T-cell (primary cell): ENCODE data around the gene TP53BP2. TPM values are rescaled to one million over a fixed set of nuclear protein-coding genes. Genes with fewer than 3 reads are reported as not detected.

Experiments used
- ATAC-seq, 4 experiments: fragments of 200-7000 bp in 3 of 4; fragments of 150-1000 bp in 1 of 4; cut with Tn5 transposase; replicated peaks in 1 of 4; 1 replicate in 3 of 4; 2 replicates in 1 of 4; pipeline ENCODE4 v1.10.0; 2021; ENCODE audit warnings: moderate library complexity in 3 of 4, mild to moderate bottlenecking in 2 of 4, moderate number of reproducible peaks in 1 of 4
- CTCF ChIA-PET, 2 donors: fragments of 300-600 bp; sonication (Branson Sonifier 250); formaldehyde crosslinking; loops; one replicate each; lab custom pipeline; 2022; ENCODE audit warnings: antibody characterized with exemption in 2 of 2; lab: Charles Lee
- POLR2A ChIA-PET, 2 donors: fragments of 300-600 bp; sonication (Branson Sonifier 250); formaldehyde crosslinking; loops; one replicate each; lab custom pipeline; 2022; ENCODE audit warnings: antibody characterized with exemption in 2 of 2; lab: Charles Lee
- DNase-seq, 35 experiments: peaks; one replicate each; pipeline versions ENCODE4 v3.0.0 to v3.0.0-alpha.2; 2013 to 2023
- H3K27ac ChIP-seq: one replicate; pipeline ENCODE4 v1.5.1; 2013; ENCODE audit warnings: low read length
- H3K27me3 ChIP-seq, 2 experiments: replicated peaks in 1 of 2; 1 replicate in 1 of 2; 2 replicates in 1 of 2; pipeline versions ENCODE4 v1.6.1 to v1.7.0; 2013; ENCODE audit warnings: low read length in 1 of 2, mixed read lengths in 1 of 2; ENCODE audit not compliant: control insufficient read depth in 2 of 2, insufficient read depth in 2 of 2; ENCODE audit errors: extremely low read depth in 1 of 2
- H3K36me3 ChIP-seq, 2 donors: 1 replicate in 1 of 2; 2 replicates in 1 of 2; pipeline versions ENCODE4 v1.6.1 to v1.7.0; 2013; ENCODE audit warnings: low read length in 1 of 2; ENCODE audit not compliant: control insufficient read depth in 2 of 2, insufficient read depth in 1 of 2; ENCODE audit errors: extremely low read depth in 1 of 2
- H3K4me1 ChIP-seq, 2 experiments: 1 replicate in 1 of 2; 2 replicates in 1 of 2; pipeline versions ENCODE4 v1.6.1 to v1.7.0; 2013; ENCODE audit warnings: low read length in 2 of 2, mixed read lengths in 1 of 2; ENCODE audit not compliant: insufficient read depth in 2 of 2, control insufficient read depth in 1 of 2; ENCODE audit errors: extremely low read depth in 1 of 2
- H3K4me3 ChIP-seq, 2 donors: 1 replicate in 1 of 2; 2 replicates in 1 of 2; pipeline versions ENCODE4 v1.5.1 to v1.7.0; 2013; ENCODE audit warnings: mild to moderate bottlenecking in 2 of 2, low read length in 1 of 2, moderate library complexity in 1 of 2; ENCODE audit not compliant: control insufficient read depth in 1 of 2; ENCODE audit errors: extremely low read depth in 1 of 2
- H3K9me3 ChIP-seq: 2 replicates; pipeline ENCODE4 v1.7.0; 2013
- H3K27ac Mint-ChIP-seq, 2 donors: one replicate each; pipeline ENCODE4 v1.8.0; 2020 to 2021; ENCODE audit warnings: mild to moderate bottlenecking in 2 of 2, mixed read lengths in 2 of 2
- H3K27me3 Mint-ChIP-seq, 2 donors: one replicate each; pipeline ENCODE4 v1.8.0; 2021 to 2022; ENCODE audit warnings: mixed read lengths in 2 of 2
- H3K36me3 Mint-ChIP-seq: one replicate; pipeline ENCODE4 v1.8.0; 2021; ENCODE audit warnings: mixed read lengths
- H3K4me1 Mint-ChIP-seq, 3 donors: one replicate each; pipeline ENCODE4 v1.8.0; 2020 to 2022; ENCODE audit warnings: mixed read lengths in 3 of 3, mild to moderate bottlenecking in 1 of 3
- H3K4me3 Mint-ChIP-seq, 3 donors: one replicate each; pipeline ENCODE4 v1.8.0; 2020 to 2022; ENCODE audit warnings: mild to moderate bottlenecking in 3 of 3, mixed read lengths in 3 of 3, moderate library complexity in 3 of 3
- H3K9me3 Mint-ChIP-seq, 3 donors: one replicate each; pipeline ENCODE4 v1.8.0; 2020 to 2022; ENCODE audit warnings: mixed read lengths in 3 of 3
- WGBS: methylation state at CpG from one replicate; pipeline ENCODE4 v1.1.5; 2013; ENCODE audit warnings: missing lambda C conversion rate; ENCODE audit not compliant: insufficient coverage; 5-methylcytosine and 5-hydroxymethylcytosine counted together
- total RNA-seq, 35 experiments: library from RNA in 6 of 35; stranded (reverse) in 6 of 35; fragments of 120-200 nt in 1 of 35; gene quantifications; one replicate each; pipeline versions ENCODE4 v1.2.1 to v1.2.4 and lab custom pipeline; 2013 to 2026

The TP53BP2 gene
- total RNA-seq, 5 donors from 2014 or later (not counting 1 experiment from before 2014, with no cell fraction given) = 46.9 to 84.0 (median 53.1) TPM

DNA sequence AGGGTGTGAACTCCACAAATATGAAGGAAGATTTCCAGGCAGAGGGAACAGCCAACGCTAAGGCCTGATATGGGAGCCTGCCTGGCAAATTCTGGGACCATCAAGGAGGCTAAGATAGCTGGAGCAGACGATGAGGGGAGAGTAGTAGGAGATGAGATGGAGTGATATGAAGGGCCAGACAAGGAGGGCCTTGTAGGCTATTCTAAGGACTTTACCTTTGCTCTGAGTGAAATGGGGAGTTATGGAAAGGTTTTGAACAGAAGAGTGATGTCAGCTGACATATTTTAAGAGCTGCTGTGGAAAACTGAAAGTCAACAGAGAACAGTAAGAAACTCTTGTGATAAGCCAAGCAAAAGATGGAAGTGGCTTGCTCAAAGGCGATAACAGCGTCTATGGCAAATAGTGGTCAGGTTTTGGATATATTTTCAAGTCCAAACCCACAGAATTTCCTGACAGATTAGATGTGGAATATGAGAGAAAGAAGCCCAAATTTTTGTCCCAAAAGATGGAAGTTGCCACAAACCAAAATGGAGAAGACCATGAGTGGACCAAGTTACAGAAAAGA is 2.1 kb upstream of the TP53BP2 start:
- no peak overlapping the region for H3K27ac ChIP-seq
- POLR2A ChIA-PET = no interaction called here
- WGBS = 96% methylated on average over 2 of the region's 4 CpGs
- H3K27me3 Mint-ChIP-seq = no peaks in the 10 kb centered on the region
- ATAC-seq = no peak
- no peaks in the 10 kb centered on the region for H3K9me3 ChIP-seq
- peak overlapping the region in 2 of 3 donors; percentile 2 to 84 for H3K4me3 Mint-ChIP-seq
- peak overlapping the region; percentile 10 to 18 for H3K27ac Mint-ChIP-seq
- no peaks in the 10 kb centered on the region for H3K36me3 ChIP-seq
- DNase-seq = no peak
- H3K27me3 ChIP-seq = no peaks in the 10 kb centered on the region
- H3K4me1 Mint-ChIP-seq = peaks cover 30 to 45% (median 30%) of the 10 kb centered on the region in 3 donors
- H3K9me3 Mint-ChIP-seq = no peaks in the 10 kb centered on the region
- H3K4me3 ChIP-seq = no peak overlapping the region
- peaks cover 9 to 19% of the 10 kb centered on the region in 2 experiments for H3K4me1 ChIP-seq
- CTCF ChIA-PET = no interaction called here
- no peaks in the 10 kb centered on the region for H3K36me3 Mint-ChIP-seq

DNA sequence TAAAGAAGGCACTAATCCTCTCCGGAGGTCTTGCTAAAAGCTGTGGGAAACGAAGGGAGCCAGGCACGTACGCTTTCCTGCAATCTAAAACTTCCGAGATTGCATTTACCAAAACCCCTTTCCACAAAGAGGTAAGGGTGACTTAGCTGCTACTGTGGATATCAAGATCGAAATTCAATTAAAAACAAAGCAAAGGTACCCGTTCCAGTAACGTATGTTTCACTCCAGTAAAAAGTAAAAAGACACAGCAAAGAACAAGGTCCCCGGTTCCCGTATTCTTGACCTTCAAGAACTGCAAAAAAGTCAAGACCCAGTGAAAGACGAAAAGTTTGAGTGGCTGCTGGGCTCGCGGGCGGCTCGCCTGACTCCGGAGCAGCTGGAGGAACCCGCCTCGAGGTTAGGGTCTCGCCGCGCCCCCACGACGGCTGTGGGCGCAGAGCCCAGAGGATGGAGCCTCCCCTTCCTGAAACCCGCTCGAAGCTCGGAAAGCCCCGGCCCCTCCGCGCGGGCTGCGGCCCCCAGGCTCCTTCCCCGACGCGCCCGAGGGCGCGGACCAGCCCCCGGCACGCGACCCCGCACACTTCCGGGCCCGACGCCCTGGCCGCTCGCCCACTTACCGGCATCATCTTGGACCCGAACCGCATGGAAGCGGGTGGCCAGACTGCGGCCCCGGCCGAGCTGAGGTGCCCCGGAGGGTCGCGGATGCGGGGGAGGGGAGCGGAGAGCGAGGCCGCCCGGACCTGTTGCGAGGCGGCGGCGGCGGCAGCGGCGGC is 524 bp downstream of the TP53BP2 start:
- no peaks in the 10 kb centered on the region for H3K27me3 Mint-ChIP-seq
- CTCF ChIA-PET = interaction anchor here in 1 of 2 donors (0.7 to 2.5 kb wide), 4 partner anchors 12 to 53 kb away, joined by 3 to 10 read pairs (median 10); no protein-coding TSS in a partner anchor
- peak overlapping the region; percentile 94 to 97 (median 96) for H3K4me3 Mint-ChIP-seq
- peaks cover 41 to 59% (median 46%) of the 10 kb centered on the region in 3 donors for H3K4me1 Mint-ChIP-seq
- peak overlapping the region; percentile 96 to 97 for H3K27ac Mint-ChIP-seq
- no peaks in the 10 kb centered on the region for H3K36me3 Mint-ChIP-seq
- peak in 33 of 35 experiments; percentile 41 to 83 (median 60) for DNase-seq
- H3K36me3 ChIP-seq = no peaks in the 10 kb centered on the region
- ATAC-seq = peak; percentile 32 to 59 (median 35)
- no peaks in the 10 kb centered on the region for H3K9me3 Mint-ChIP-seq
- H3K4me1 ChIP-seq = peaks cover 9 to 19% of the 10 kb centered on the region in 2 experiments
- no peaks in the 10 kb centered on the region for H3K9me3 ChIP-seq
- H3K27ac ChIP-seq = peak overlapping the region; percentile 87
- peak overlapping the region; percentile 74 to 79 for H3K4me3 ChIP-seq
- no peaks in the 10 kb centered on the region for H3K27me3 ChIP-seq
- POLR2A ChIA-PET = interaction anchor here (0.6 to 3.2 kb wide), 6 partner anchors 9 to 588 kb away, joined by 3 to 22 read pairs (median 3); no protein-coding TSS in a partner anchor
- under 1% methylated on average over 62 of the region's 69 CpGs for WGBS

DNA sequence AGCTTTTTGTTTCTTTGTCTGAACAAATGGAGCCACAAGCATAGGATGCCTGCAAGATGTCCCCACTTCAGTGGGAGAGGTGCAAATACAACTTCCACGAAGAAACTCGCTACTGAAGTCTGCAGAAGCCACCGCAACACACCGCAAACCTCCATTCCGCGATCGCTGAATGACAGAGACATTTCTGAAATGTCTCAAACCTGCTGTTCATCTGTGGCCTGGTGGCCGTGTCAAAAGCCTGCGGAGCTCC is 1.0 kb downstream of the TP53BP2 start:
- Mint-ChIP-seq H3K4me1 (peaks cover 45 to 60% (median 50%) of the 10 kb centered on the region in 3 donors), H3K36me3 (no peaks in the 10 kb centered on the region), H3K9me3 (no peaks in the 10 kb centered on the region), H3K27ac (peak overlapping the region; percentile 96 to 97), H3K27me3 (no peaks in the 10 kb centered on the region), H3K4me3 (peak overlapping the region; percentile 94 to 97 (median 96))
- POLR2A ChIA-PET = interaction anchor here (0.7 to 3.2 kb wide), 3 partner anchors 8 to 588 kb away, joined by 3 to 22 read pairs (median 4); no protein-coding TSS in a partner anchor
- Histone ChIP-seq H3K4me3 (peak overlapping the region; percentile 74 to 79), H3K27ac (peak overlapping the region; percentile 87), H3K27me3 (no peaks in the 10 kb centered on the region), H3K4me1 (peaks cover 9 to 19% of the 10 kb centered on the region in 2 experiments), H3K9me3 (no peaks in the 10 kb centered on the region), H3K36me3 (no peaks in the 10 kb centered on the region)
- DNase-seq (peak in 29 of 35 experiments; percentile 16 to 61 (median 30)), ATAC-seq (no peak)
- CTCF ChIA-PET = interaction anchor here in 1 of 2 donors (0.7 to 2.5 kb wide), 3 partner anchors 11 to 53 kb away, joined by 3 to 10 read pairs (median 10); no protein-coding TSS in a partner anchor
- WGBS = 0% methylated on average over 4 of the region's 9 CpGs

DNA sequence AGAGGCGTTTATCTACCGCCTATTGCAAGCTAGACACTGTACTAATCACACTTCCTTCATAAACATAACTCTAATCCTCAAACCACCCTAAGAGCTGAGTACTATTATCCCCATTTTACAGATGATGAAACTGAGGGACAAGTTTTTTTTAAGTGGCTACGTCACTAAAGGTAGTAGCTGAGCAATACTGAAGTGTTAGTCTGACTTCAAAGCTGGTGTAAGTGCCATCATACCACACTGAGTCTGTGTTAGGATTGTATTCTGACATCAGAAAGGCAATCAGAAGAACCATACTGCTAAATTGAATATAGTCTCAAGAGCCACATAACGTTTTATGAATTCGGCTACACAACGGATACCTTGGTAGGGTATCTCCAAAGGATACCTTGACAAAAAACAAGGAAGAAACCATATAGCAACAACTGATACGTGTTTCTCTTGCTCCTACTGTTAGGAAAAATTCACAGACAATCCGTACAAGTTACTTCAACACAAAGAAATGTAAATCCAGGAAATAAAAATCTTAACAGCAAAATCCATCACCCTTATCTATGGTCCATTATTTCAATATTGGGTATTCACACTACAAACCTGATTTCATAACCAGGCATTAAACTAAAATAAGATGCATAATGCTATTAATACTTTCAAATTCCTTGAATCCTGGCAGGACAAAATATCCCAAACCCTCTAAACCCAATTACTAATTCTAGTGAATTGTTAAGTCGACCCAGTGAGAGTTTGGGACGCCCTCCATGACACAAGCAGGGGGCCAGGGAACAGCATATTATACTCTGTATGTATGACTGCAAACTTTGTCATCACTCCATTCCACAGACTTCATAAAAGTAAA is 1.6 kb downstream of the TP53BP2 start:
- no peaks in the 10 kb centered on the region for H3K36me3 Mint-ChIP-seq
- Histone ChIP-seq H3K36me3 (no peaks in the 10 kb centered on the region), H3K27me3 (no peaks in the 10 kb centered on the region), H3K27ac (peak overlapping the region; percentile 87), H3K4me1 (peaks cover 9 to 19% of the 10 kb centered on the region in 2 experiments), H3K9me3 (no peaks in the 10 kb centered on the region), H3K4me3 (peak overlapping the region; percentile 74 to 79)
- H3K9me3 Mint-ChIP-seq = no peaks in the 10 kb centered on the region
- no peaks in the 10 kb centered on the region for H3K27me3 Mint-ChIP-seq
- no peak for ATAC-seq
- peak overlapping the region; percentile 94 to 97 (median 96) for H3K4me3 Mint-ChIP-seq
- 64% methylated on average over 5 of the region's 10 CpGs for WGBS
- peaks cover 45 to 59% (median 50%) of the 10 kb centered on the region in 3 donors for H3K4me1 Mint-ChIP-seq
- DNase-seq = peak in 1 of 35 experiments; percentile 53
- CTCF ChIA-PET = interaction anchor here in 1 of 2 donors (0.7 to 2.5 kb wide), 3 partner anchors 11 to 52 kb away, joined by 3 to 10 read pairs (median 10); no protein-coding TSS in a partner anchor
- H3K27ac Mint-ChIP-seq = peak overlapping the region; percentile 96 to 97
- POLR2A ChIA-PET = interaction anchor here (0.7 to 3.2 kb wide), 3 partner anchors 8 to 589 kb away, joined by 3 to 22 read pairs (median 4); no protein-coding TSS in a partner anchor

DNA sequence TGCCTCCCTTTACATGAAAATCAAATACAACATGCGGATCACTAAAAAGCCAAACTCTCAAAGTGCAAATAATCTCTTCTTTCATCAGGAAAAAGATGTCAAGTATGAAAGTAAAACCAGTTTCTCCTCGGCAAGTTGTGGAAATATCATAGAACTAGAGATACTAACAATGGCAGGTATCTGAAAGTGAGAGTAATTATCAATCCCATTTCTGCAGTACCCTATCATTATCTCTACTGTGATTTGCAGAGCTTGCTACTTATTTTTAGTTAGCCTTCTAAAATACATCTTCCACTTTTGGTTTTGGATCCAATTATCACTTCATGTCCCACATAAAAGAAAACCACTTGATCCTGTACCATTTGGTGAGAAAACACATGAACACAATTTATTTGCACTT is 3.0 kb downstream of the TP53BP2 start:
- ChIA-PET CTCF (interaction anchor here in 1 of 2 donors (0.7 to 1.9 kb wide), 5 partner anchors 10 to 120 kb away, joined by 3 to 8 read pairs (median 3); no protein-coding TSS in a partner anchor), POLR2A (interaction anchor here in 1 of 2 donors (0.6 to 0.7 kb wide), 2 partner anchors 102 to 523 kb away, joined by 3 to 4 read pairs; no protein-coding TSS in a partner anchor)
- Histone ChIP-seq H3K27ac (no peak overlapping the region), H3K27me3 (no peaks in the 10 kb centered on the region), H3K4me3 (no peak overlapping the region), H3K36me3 (no peaks in the 10 kb centered on the region), H3K4me1 (peaks cover 9 to 23% of the 10 kb centered on the region in 2 experiments), H3K9me3 (no peaks in the 10 kb centered on the region)
- no peak for DNase-seq
- no peak for ATAC-seq
- Mint-ChIP-seq H3K36me3 (no peaks in the 10 kb centered on the region), H3K4me1 (peaks cover 58 to 66% (median 60%) of the 10 kb centered on the region in 3 donors), H3K27ac (peak overlapping the region; percentile 40 to 50), H3K4me3 (peak overlapping the region in 2 of 3 donors; percentile 56 to 62), H3K9me3 (no peaks in the 10 kb centered on the region), H3K27me3 (no peaks in the 10 kb centered on the region)
- WGBS = no CpG with 5 or more reads among the region's 2 CpGs
